Lung (tissue), 12 donors: ENCODE results near the gene ARHGAP10. TPM values are rescaled to one million over a fixed set of nuclear protein-coding genes. Genes with fewer than 3 reads are reported as not detected.

ENCODE experiments used
- ATAC-seq: fragments of 200-7000 bp; cut with Tn5 transposase; one replicate; pipeline ENCODE4 v1.9.1; 2020; ENCODE audit warnings: moderate number of reproducible peaks; ENCODE audit not compliant: insufficient read depth, low FRiP score
- DNase-seq, 3 donors: peaks; one replicate each; pipeline ENCODE4 v3.0.0-alpha.2; 2013 to 2017
- H3K27ac ChIP-seq, 2 donors: one replicate each; pipeline ENCODE4 v1.5.1; 2013; ENCODE audit warnings: mild to moderate bottlenecking in 2 of 2, moderate library complexity in 2 of 2, control low read depth in 1 of 2, inconsistent platforms in 1 of 2, low read depth in 1 of 2, low read length in 1 of 2
- H3K27me3 ChIP-seq, 3 donors: one replicate each; pipeline ENCODE4 v1.5.1; 2013; ENCODE audit warnings: low read length in 2 of 3; ENCODE audit not compliant: control insufficient read depth in 3 of 3, insufficient read depth in 3 of 3
- H3K36me3 ChIP-seq, 4 donors: one replicate each; pipeline ENCODE4 v1.5.1; 2013; ENCODE audit warnings: low read length in 4 of 4, mild to moderate bottlenecking in 1 of 4, moderate library complexity in 1 of 4; ENCODE audit not compliant: control insufficient read depth in 4 of 4, insufficient read depth in 4 of 4
- H3K4me1 ChIP-seq, 5 donors: one replicate each; pipeline ENCODE4 v1.5.1; 2013; ENCODE audit warnings: low read length in 5 of 5, mild to moderate bottlenecking in 2 of 5, moderate library complexity in 1 of 5; ENCODE audit not compliant: control insufficient read depth in 5 of 5, insufficient read depth in 5 of 5
- H3K4me3 ChIP-seq: one replicate; pipeline ENCODE4 v1.5.1; 2013; ENCODE audit warnings: mild to moderate bottlenecking, control low read depth, moderate library complexity
- H3K9ac ChIP-seq, 2 donors: one replicate each; pipeline ENCODE4 v1.5.1; 2013; ENCODE audit warnings: low read length in 2 of 2, control low read depth in 1 of 2; ENCODE audit not compliant: insufficient read depth in 1 of 2
- H3K9me3 ChIP-seq, 4 donors: one replicate each; pipeline ENCODE4 v1.5.1; 2013; ENCODE audit warnings: low read length in 3 of 4, mild to moderate bottlenecking in 1 of 4, moderate library complexity in 1 of 4; ENCODE audit not compliant: control insufficient read depth in 4 of 4, insufficient read depth in 3 of 4
- CTCF ChIP-seq: IDR thresholded peaks from 2 replicates; pipeline ENCODE4 v1.5.1; 2012; ENCODE audit warnings: mild to moderate bottlenecking; ENCODE audit errors: control extremely low read depth, extremely low read depth
- WGBS, 2 donors: extraction: QIAGEN DNeasy Blood & Tissue Kit; methylation state at CpG; one replicate each; pipeline ENCODE4 v1.1.7; 2013; 5-methylcytosine and 5-hydroxymethylcytosine counted together
- polyA plus RNA-seq, 2 donors: library from polyadenylated mRNA; stranded (reverse); fragments of 200-250 nt; gene quantifications; one replicate each; pipeline ENCODE4 v1.2.1, GENCODE V29; 2013
- total RNA-seq, 2 donors: library from RNA; depleted of rRNA in 1 of 2; stranded (reverse); fragments of >200 nt in 1 of 2; gene quantifications; one replicate each; pipeline ENCODE4 v1.2.1, GENCODE V29; 2014 to 2021
- donor health status: control.
- donor health status: control.
- donor health status: Bipolar disorder and iron deficiency.
- donor health status: healthy.
- donor health status: DM: yes; HTN: yes; CAD: no.

The ARHGAP10 gene
- total and polyA plus RNA-seq, 4 donors, result 9.1 to 25.0 (median 17.5) TPM

- Histone ChIP-seq H3K27ac (peak overlapping the region in 1 of 2 donors; percentile 3), H3K4me1 (peaks cover 0 to 29% (median 5%) of the 10 kb centered on the region in 5 donors), H3K9me3 (no peaks in the 10 kb centered on the region), H3K4me3 (no peak overlapping the region), H3K9ac (no peak overlapping the region), H3K36me3 (no peaks in the 10 kb centered on the region), H3K27me3 (no peaks in the 10 kb centered on the region)
- WGBS, 2 donors, result 82 to 89% methylated on average over 5 of the region's 5 CpGs
- no peak for TF ChIP-seq CTCF
- ATAC-seq (no peak), DNase-seq (no peak)
These were observed 45.7 kb downstream of the ARHGAP10 start for GRCh38 chr4:147777456-147778091.

- TF ChIP-seq CTCF, result no peak
- Histone ChIP-seq H3K27me3 (no peaks in the 10 kb centered on the region), H3K4me3 (no peak overlapping the region), H3K9ac (no peak overlapping the region), H3K9me3 (no peaks in the 10 kb centered on the region), H3K4me1 (peaks cover 0 to 24% (median 5%) of the 10 kb centered on the region in 5 donors), H3K27ac (no peak overlapping the region), H3K36me3 (no peaks in the 10 kb centered on the region)
- DNase-seq, result no peak
- WGBS, 2 donors, result 94 to 98% methylated on average over 7 of the region's 7 CpGs
- no peak for ATAC-seq
These were observed 47.1 kb downstream of the ARHGAP10 start for GRCh38 chr4:147778942-147779341.

- DNase-seq (no peak), ATAC-seq (no peak)
- H3K36me3 ChIP-seq, result no peaks in the 10 kb centered on the region
- TF ChIP-seq CTCF, result no peak
- H3K4me1 ChIP-seq, result peaks cover 0 to 21% (median 5%) of the 10 kb centered on the region in 5 donors
- H3K9me3 ChIP-seq, result no peaks in the 10 kb centered on the region
- H3K4me3 ChIP-seq, result no peak overlapping the region
- no peaks in the 10 kb centered on the region for H3K27me3 ChIP-seq
- H3K9ac ChIP-seq, result no peak overlapping the region
- no peak overlapping the region for H3K27ac ChIP-seq
These were observed 47.6 kb downstream of the ARHGAP10 start for GRCh38 chr4:147779451-147779850.
